Measurements from ENCODE around the gene PRR18.

The PRR18 gene

DNA sequence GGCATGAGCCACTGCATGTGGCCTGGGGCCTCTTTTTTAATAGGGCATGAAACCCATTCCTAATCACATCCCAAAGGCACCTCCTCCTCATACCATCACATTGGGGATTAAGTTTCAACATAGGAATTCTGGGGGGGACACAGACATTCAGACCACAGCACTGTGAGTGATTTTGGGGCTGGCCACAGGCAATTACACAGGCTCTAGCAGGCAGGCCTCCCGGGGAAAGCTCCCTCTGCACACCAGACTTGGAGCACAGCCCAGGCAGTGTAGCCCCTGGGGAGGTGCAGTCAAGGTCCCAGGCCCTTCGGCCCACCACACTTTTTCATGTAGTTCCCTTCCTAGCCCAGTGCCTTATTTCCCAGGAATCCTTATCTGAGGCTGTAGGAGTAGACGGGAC, 28.7 kb upstream of the PRR18 start:
- CTCF ChIA-PET, result interaction anchor here (1.1 kb wide), 1 partner anchor 45 kb away, joined by 3 read pairs; no protein-coding TSS in a partner anchor
- no peak for DNase-seq (ENCODE audit: extremely low spot score)
- POLR2A ChIA-PET, result interaction anchor here (0.7 kb wide), 1 partner anchor 42 kb away, joined by 3 read pairs; no protein-coding TSS in a partner anchor
- TF ChIP-seq ELF4 (IDR thresholded peaks at IDR 0.05), result no peak
- no peak for TF ChIP-seq NFRKB (IDR thresholded peaks at IDR 0.05)
- no peak for TF ChIP-seq CTBP1 (IDR thresholded peaks at IDR 0.05; ENCODE audit: borderline replicate concordance)
- TF ChIP-seq BHLHE40 (IDR thresholded peaks at IDR 0.05; ENCODE audit: borderline replicate concordance), result no peak
- TF ChIP-seq SUZ12 (IDR thresholded peaks at IDR 0.05), result no peak
- no peak for TF ChIP-seq LEF1 (IDR thresholded peaks at IDR 0.05; ENCODE audit: borderline replicate concordance)
- no peak for TF ChIP-seq FOXA1 (IDR thresholded peaks at IDR 0.05)
- TF ChIP-seq, protein P1, sequence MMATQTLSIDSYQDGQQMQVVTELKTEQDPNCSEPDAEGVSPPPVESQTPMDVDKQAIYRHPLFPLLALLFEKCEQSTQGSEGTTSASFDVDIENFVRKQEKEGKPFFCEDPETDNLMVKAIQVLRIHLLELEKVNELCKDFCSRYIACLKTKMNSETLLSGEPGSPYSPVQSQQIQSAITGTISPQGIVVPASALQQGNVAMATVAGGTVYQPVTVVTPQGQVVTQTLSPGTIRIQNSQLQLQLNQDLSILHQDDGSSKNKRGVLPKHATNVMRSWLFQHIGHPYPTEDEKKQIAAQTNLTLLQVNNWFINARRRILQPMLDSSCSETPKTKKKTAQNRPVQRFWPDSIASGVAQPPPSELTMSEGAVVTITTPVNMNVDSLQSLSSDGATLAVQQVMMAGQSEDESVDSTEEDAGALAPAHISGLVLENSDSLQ (IDR thresholded peaks at IDR 0.05), result no peak
- no peak for TF ChIP-seq ZNF384 (IDR thresholded peaks at IDR 0.05)

DNA sequence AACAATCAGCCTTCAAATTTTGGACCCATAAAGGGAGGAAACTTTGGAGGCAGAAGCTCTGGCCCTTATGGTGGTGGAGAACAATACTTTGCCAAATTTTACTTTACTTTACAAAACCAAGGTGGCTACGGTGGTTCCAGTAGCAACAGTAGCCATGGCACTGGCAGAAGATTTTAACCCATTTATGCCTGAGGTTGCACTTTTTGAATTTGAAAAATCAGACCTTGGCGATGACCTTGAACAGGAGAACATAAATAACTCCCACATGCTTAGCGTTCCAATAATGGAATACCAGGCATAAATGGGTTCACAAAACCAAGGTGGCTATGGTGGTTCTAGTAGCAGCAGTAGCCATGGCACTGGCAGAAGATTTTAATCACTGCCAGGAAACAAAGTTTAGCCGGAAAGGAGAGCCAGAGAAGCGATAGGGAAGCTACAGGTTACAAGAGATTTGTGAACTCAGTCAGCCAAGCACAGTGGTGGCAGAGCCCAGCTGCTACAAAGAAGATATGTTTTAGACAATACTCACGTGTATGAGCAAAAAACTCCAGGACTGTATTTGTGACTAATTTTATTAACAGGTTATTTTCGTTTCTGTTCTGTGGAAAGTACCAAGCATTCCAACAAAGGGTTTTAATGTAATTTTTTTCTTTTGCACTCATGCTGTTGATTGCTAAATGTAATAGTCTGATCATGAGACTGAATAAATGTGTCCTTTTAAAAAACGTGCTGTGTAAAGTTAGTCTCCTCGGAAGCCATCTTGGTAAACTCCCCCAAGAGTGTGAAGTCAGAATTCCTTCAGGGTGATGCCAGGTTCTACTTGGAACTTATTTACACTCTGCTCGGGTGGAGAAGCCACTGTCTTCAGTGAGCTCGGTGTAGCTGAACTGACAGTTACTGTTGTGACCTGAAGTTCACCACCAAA, 27.4 kb upstream of the PRR18 start:
- no peak for DNase-seq (ENCODE audit: extremely low spot score)
- ChIA-PET CTCF (interaction anchor here (0.6 to 1.1 kb wide), 2 partner anchors 46 to 56 kb away, joined by 3 read pairs; no protein-coding TSS in a partner anchor), POLR2A (no interaction called here)
- TF ChIP-seq SUZ12 (IDR thresholded peaks at IDR 0.05) (no peak), FOXM1 (IDR thresholded peaks at IDR 0.05; ENCODE audit: borderline replicate concordance) (no peak), TARDBP (IDR thresholded peaks at IDR 0.05) (no peak)

DNA sequence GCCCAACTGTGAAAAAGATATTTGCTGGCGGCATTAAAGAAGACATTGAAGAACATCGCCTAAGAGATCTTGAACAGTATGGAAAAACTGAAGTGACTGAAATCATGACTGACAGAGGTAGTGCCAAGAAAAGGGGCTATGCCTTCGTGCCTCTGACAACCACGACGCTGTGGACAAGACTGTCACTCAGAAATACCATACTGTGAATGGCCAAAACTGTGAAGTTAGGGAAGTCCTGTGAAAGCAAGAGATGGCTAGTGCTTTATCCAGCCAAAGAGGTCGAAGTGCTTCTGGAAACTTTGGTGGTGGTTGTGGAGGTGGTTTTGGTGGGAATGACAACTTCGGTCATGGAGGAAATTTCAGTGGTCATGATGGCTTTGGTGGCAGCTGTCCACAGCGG, 26.7 kb upstream of the PRR18 start:
- DNase-seq (ENCODE audit: extremely low spot score), result no peak
- ChIA-PET CTCF (interaction anchor here (0.6 kb wide), 1 partner anchor 55 kb away, joined by 3 read pairs; no protein-coding TSS in a partner anchor), POLR2A (no interaction called here)
- TF ChIP-seq CTBP1 (IDR thresholded peaks at IDR 0.05; ENCODE audit: borderline replicate concordance), result no peak
- no peak for TF ChIP-seq FOXK2 (IDR thresholded peaks at IDR 0.05)
- TF ChIP-seq ARNT (IDR thresholded peaks at IDR 0.05), result no peak
- TF ChIP-seq, protein P1 (IDR thresholded peaks at IDR 0.05), result no peak
- no peak for TF ChIP-seq FOXM1 (IDR thresholded peaks at IDR 0.05; ENCODE audit: borderline replicate concordance)
- no peak for TF ChIP-seq TARDBP (IDR thresholded peaks at IDR 0.05)
- no peak for TF ChIP-seq LEF1 (IDR thresholded peaks at IDR 0.05; ENCODE audit: borderline replicate concordance)
- no peak for TF ChIP-seq L3MBTL2 (conservative IDR thresholded peaks at IDR 0.05)
- TF ChIP-seq HDGF (IDR thresholded peaks at IDR 0.05; ENCODE audit: borderline replicate concordance), result no peak
- TF ChIP-seq NFRKB (IDR thresholded peaks at IDR 0.05), result no peak
- TF ChIP-seq SP1 (IDR thresholded peaks at IDR 0.05), result no peak
- TF ChIP-seq BHLHE40 (IDR thresholded peaks at IDR 0.05; ENCODE audit: borderline replicate concordance), result no peak
- no peak for TF ChIP-seq SUZ12 (IDR thresholded peaks at IDR 0.05)
- TF ChIP-seq ZNF384 (IDR thresholded peaks at IDR 0.05), result no peak
- no peak for TF ChIP-seq ELF4 (IDR thresholded peaks at IDR 0.05)
- TF ChIP-seq FOXA1 (IDR thresholded peaks at IDR 0.05), result no peak

DNA sequence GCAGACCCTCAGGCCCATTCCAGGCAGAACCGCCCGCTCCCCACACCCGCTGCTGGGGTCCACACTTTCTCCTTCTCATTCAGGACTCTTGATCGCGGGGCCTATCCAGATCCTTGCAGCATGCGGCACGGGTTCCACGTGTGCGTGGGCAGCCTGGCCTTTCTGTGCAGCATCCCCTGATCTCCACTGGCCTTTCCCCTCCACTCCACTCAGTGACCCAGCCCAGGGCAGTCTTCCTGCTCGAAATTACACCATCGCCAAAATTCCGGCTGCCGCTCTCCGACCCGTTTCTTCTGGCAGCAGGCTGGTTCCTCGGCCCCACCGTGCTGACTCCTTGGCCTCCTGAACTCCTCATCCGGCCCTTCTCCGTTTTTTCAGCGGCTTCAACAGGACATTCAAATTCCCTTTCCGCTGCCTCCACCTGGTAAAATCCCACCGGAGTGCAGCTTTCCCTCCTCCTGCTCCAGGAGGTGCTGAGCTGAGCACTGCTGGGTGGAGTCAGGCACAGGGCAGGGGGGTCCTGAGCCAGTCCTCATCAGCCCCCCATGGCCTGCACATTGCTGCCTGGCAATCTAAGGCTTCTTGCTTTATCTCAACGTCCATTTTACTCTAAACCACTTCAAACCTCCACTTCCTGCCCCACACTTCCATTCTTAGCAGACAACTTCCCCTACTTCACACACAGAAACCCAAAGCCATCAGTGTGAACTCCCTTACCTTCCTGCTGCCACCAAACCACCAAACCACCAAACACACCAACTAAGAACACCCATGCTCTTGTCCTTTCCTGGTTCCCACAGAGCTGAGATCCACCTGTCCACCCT, 25.2 kb upstream of the PRR18 start:
- no peak for DNase-seq (ENCODE audit: extremely low spot score)
- ChIA-PET POLR2A (interaction anchor here (0.9 kb wide), 1 partner anchor 9 kb away, joined by 4 read pairs; the partner anchor contains the start of gene SFT2D1), CTCF (no interaction called here)
- TF ChIP-seq SP1 (IDR thresholded peaks at IDR 0.05) (no peak), ZNF384 (IDR thresholded peaks at IDR 0.05) (no peak), HDGF (IDR thresholded peaks at IDR 0.05; ENCODE audit: borderline replicate concordance) (no peak), FOXK2 (IDR thresholded peaks at IDR 0.05) (no peak), NFRKB (IDR thresholded peaks at IDR 0.05) (no peak), L3MBTL2 (conservative IDR thresholded peaks at IDR 0.05) (no peak), TARDBP (IDR thresholded peaks at IDR 0.05) (no peak), FOXA1 (IDR thresholded peaks at IDR 0.05) (no peak), CTBP1 (IDR thresholded peaks at IDR 0.05; ENCODE audit: borderline replicate concordance) (no peak), LEF1 (IDR thresholded peaks at IDR 0.05; ENCODE audit: borderline replicate concordance) (no peak), ELF4 (IDR thresholded peaks at IDR 0.05) (no peak), FOXM1 (IDR thresholded peaks at IDR 0.05; ENCODE audit: borderline replicate concordance) (no peak), ARNT (IDR thresholded peaks at IDR 0.05) (no peak), BHLHE40 (IDR thresholded peaks at IDR 0.05; ENCODE audit: borderline replicate concordance) (no peak)
- TF ChIP-seq, protein P1 (IDR thresholded peaks at IDR 0.05), result no peak
